ENCODE results near the gene E2F4. TPM values are rescaled to one million over a fixed set of nuclear protein-coding genes. Genes with fewer than 3 reads are reported as not detected.

E2F4 gene
- total RNA-seq, 1 experiment from 2014 or later: 141 TPM

- Histone ChIP-seq H3K9me3 (replicated peaks) (no peaks in the 10 kb centered on the region), H3K36me3 (peaks cover 45% of the 10 kb centered on the region), H3K27me3 (no peaks in the 10 kb centered on the region), H3K4me3 (no peak overlapping the region), H3K4me1 (no peaks in the 10 kb centered on the region), H3K27ac (no peak overlapping the region)
- DNase-seq: no peak
Measured at GRCh38 chr16:67201411-67202345, 9.7 kb downstream of the E2F4 start.

GRCh38 chr16:67202426-67202825, 10.5 kb downstream of the E2F4 start:
- DNase-seq: no peak
- H3K27ac ChIP-seq: no peak overlapping the region
- H3K4me1 ChIP-seq: no peaks in the 10 kb centered on the region
- peaks cover 38% of the 10 kb centered on the region for H3K36me3 ChIP-seq
- no peak overlapping the region for H3K4me3 ChIP-seq
- H3K27me3 ChIP-seq: no peaks in the 10 kb centered on the region
- no peaks in the 10 kb centered on the region for H3K9me3 ChIP-seq (replicated peaks)

GRCh38 chr16:67202956-67203493, 11.1 kb downstream of the E2F4 start:
- peaks cover 32% of the 10 kb centered on the region for H3K36me3 ChIP-seq
- no peak overlapping the region for H3K4me3 ChIP-seq
- no peaks in the 10 kb centered on the region for H3K27me3 ChIP-seq
- H3K27ac ChIP-seq: no peak overlapping the region
- H3K9me3 ChIP-seq (replicated peaks): no peaks in the 10 kb centered on the region
- no peak for DNase-seq
- H3K4me1 ChIP-seq: no peaks in the 10 kb centered on the region

GRCh38 chr16:67204076-67204475, 12.1 kb downstream of the E2F4 start:
- peaks cover 24% of the 10 kb centered on the region for H3K36me3 ChIP-seq
- no peaks in the 10 kb centered on the region for H3K27me3 ChIP-seq
- no peaks in the 10 kb centered on the region for H3K9me3 ChIP-seq (replicated peaks)
- no peak overlapping the region for H3K4me3 ChIP-seq
- no peaks in the 10 kb centered on the region for H3K4me1 ChIP-seq
- no peak for DNase-seq
- H3K27ac ChIP-seq: no peak overlapping the region

- Histone ChIP-seq H3K27ac (no peak overlapping the region), H3K27me3 (no peaks in the 10 kb centered on the region), H3K4me3 (no peak overlapping the region), H3K4me1 (peaks cover 5% of the 10 kb centered on the region; the same call in 1 of the 2 replicates), H3K9me3 (replicated peaks) (no peaks in the 10 kb centered on the region), H3K36me3 (peaks cover 13% of the 10 kb centered on the region)
- no peak for DNase-seq
Measured at GRCh38 chr16:67206129-67206837, 14.3 kb downstream of the E2F4 start.

GRCh38 chr16:67206838-67207248, 14.9 kb downstream of the E2F4 start:
- H3K27ac ChIP-seq: no peak overlapping the region
- H3K4me1 ChIP-seq: peaks cover 5% of the 10 kb centered on the region; the same call in 1 of the 2 replicates
- peaks cover 8% of the 10 kb centered on the region; the same call in 1 of the 2 replicates for H3K36me3 ChIP-seq
- H3K4me3 ChIP-seq: no peak overlapping the region
- no peak for DNase-seq
- H3K9me3 ChIP-seq (replicated peaks): no peaks in the 10 kb centered on the region
- no peaks in the 10 kb centered on the region for H3K27me3 ChIP-seq

- no peak overlapping the region for H3K27ac ChIP-seq
- peaks cover 5% of the 10 kb centered on the region; the same call in 1 of the 2 replicates for H3K4me1 ChIP-seq
- no peaks in the 10 kb centered on the region for H3K9me3 ChIP-seq (replicated peaks)
- DNase-seq: no peak
- H3K4me3 ChIP-seq: no peak overlapping the region
- H3K36me3 ChIP-seq: peaks cover 3% of the 10 kb centered on the region; the same call in 1 of the 2 replicates
- H3K27me3 ChIP-seq: no peaks in the 10 kb centered on the region
Measured at GRCh38 chr16:67207249-67208091, 15.5 kb downstream of the E2F4 start.

GRCh38 chr16:67208154-67208896, 16.4 kb downstream of the E2F4 start:
- H3K9me3 ChIP-seq (replicated peaks): no peaks in the 10 kb centered on the region
- DNase-seq: no peak
- H3K27me3 ChIP-seq: no peaks in the 10 kb centered on the region
- H3K27ac ChIP-seq: no peak overlapping the region
- H3K4me3 ChIP-seq: no peak overlapping the region
- H3K36me3 ChIP-seq: peaks cover 3% of the 10 kb centered on the region; the same call in 1 of the 2 replicates
- peaks cover 5% of the 10 kb centered on the region; the same call in 1 of the 2 replicates for H3K4me1 ChIP-seq

DNA sequence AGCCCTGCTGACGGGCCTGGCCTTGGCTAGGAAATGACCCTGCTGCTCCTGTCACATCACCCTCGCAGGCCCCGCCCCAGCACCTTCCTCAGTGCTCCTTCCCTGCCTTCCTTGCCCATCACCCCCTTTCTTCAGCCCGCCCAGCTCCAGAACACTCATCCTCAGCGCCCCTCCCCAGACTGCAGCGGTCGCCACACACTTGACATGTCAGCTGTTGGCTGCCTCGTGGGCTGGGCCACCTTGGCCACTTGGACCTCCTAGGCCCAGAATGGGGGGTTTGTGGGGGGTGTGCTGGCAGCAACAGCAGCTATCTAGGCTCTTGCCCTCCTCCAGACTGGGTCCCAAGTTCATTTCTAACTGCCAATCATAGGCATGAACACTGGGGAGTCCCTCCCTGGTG, 17.6 kb downstream of the E2F4 start:
- peaks cover 3% of the 10 kb centered on the region; the same call in 1 of the 2 replicates for H3K36me3 ChIP-seq
- no peak overlapping the region for H3K27ac ChIP-seq
- DNase-seq: no peak
- no peak overlapping the region for H3K4me3 ChIP-seq
- H3K9me3 ChIP-seq (replicated peaks): no peaks in the 10 kb centered on the region
- H3K27me3 ChIP-seq: no peaks in the 10 kb centered on the region
- H3K4me1 ChIP-seq: peaks cover 5% of the 10 kb centered on the region; the same call in 1 of the 2 replicates

GRCh38 chr16:67210069-67210937, 18.3 kb downstream of the E2F4 start:
- H3K4me3 ChIP-seq: no peak overlapping the region
- peaks cover 5% of the 10 kb centered on the region; the same call in 1 of the 2 replicates for H3K4me1 ChIP-seq
- H3K27ac ChIP-seq: no peak overlapping the region
- 0 out of 2 replicates have a peak, but pooled peaks cover 3% of the 10 kb centered on the region for H3K36me3 ChIP-seq
- peak; percentile 51 to 57 for DNase-seq
- H3K27me3 ChIP-seq: no peaks in the 10 kb centered on the region
- H3K9me3 ChIP-seq (replicated peaks): no peaks in the 10 kb centered on the region

- no peak for DNase-seq
- Histone ChIP-seq H3K27ac (no peak overlapping the region), H3K4me3 (no peak overlapping the region), H3K27me3 (no peaks in the 10 kb centered on the region), H3K4me1 (peaks cover 5% of the 10 kb centered on the region; the same call in 1 of the 2 replicates), H3K9me3 (replicated peaks) (no peaks in the 10 kb centered on the region), H3K36me3 (no peaks in the 10 kb centered on the region)
Measured at GRCh38 chr16:67211674-67212073, 19.7 kb downstream of the E2F4 start.

- peaks cover 5% of the 10 kb centered on the region; the same call in 1 of the 2 replicates for H3K4me1 ChIP-seq
- DNase-seq: no peak
- H3K27me3 ChIP-seq: no peaks in the 10 kb centered on the region
Measured at GRCh38 chr16:67212766-67213165, 20.8 kb downstream of the E2F4 start.

More at GRCh38 chr16:67212766-67213165, 20.8 kb downstream of the E2F4 start:
- Histone ChIP-seq H3K36me3 (no peaks in the 10 kb centered on the region), H3K9me3 (replicated peaks) (no peaks in the 10 kb centered on the region), H3K4me3 (no peak overlapping the region), H3K27ac (no peak overlapping the region)

Data from SJCRH30 (cell line).